ENCODE data around the gene ZNF565. TPM values are rescaled to one million over a fixed set of nuclear protein-coding genes. Genes with fewer than 3 reads are reported as not detected.
A peak's percentile ranks its signal among the peaks of the same experiment; 100 is the strongest.

Gene ZNF565
- total and polyA plus RNA-seq, 2 experiments from 2014 or later, result 2.1 to 2.6 TPM

DNA sequence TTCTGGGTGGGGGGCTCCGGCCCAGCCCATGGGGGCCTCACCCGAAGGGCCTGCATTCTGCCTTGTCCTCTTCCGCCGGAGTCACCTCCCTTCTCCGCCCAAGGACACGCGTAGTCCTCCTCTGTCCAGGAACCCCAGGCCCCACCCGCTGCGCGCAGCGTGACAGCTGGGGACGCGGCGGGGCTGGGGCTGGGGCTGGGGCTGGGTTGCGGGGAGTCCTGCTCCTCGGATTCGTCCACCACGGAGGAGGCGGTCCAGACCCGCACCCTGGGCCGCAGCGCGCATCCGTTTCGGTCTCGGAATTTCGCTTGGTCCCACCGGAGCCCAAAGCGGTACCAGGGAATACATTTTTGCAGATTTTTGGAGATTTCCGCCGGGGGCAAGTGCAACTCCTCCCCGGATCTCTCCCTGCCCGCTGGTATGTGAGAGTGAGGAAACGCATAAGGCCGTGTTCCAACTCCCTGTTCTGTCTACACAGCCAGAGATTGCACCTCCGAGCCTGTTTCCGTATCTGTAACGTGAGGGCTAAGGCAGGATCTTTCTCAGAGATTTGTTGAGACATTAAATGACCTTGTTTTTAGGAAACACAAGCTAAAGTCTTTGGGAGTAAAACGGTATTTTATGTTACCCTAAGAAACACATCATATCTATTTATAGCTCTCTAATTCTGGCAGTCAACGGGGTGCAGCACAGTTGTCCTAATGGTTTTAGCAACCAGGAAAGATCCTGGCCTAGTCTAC is 61.9 kb downstream of the ZNF565 start, which contains the start of gene COX7A1:
Gene COX7A1 (minus strand): TSS at position 96 of the 740 bp plus-strand sequence. CDS start 40 bp downstream, at position 56.
- Histone ChIP-seq H2AFZ (0 out of 2 replicates have a peak within 1 kb of the TSS, but pooled peaks have one; percentile 53), H3K9me3 (ENCODE audit: low read depth) (no peaks in the 10 kb centered on the region), H3K4me2 (ENCODE audit: unreplicated experiment) (peak within 1 kb of the TSS; percentile 76), H3K9ac (peak within 1 kb of the TSS; percentile 76), H4K20me1 (ENCODE audit: insufficient read depth) (no peaks in the 10 kb centered on the region), H3K79me2 (ENCODE audit: insufficient read depth) (no peaks in the 10 kb centered on the region), H3K27me3 (replicated peaks; ENCODE audit: insufficient read depth) (no peaks in the 10 kb centered on the region), H3K4me3 (peak within 1 kb of the TSS; percentile 71), H3K4me1 (ENCODE audit: insufficient read depth) (no peaks in the 10 kb centered on the region), H3K27ac (peak within 1 kb of the TSS; percentile 53), H3K9me2 (ENCODE audit: insufficient read depth) (no peaks in the 10 kb centered on the region), H3F3A (ENCODE audit: insufficient read depth) (peaks cover 12% of the 10 kb centered on the region; the same call in 1 of the 2 replicates), H3K36me3 (ENCODE audit: low read depth) (no peaks in the 10 kb centered on the region)
- WGBS, 2 experiments (ENCODE audit: low coverage in 1 of 2, low lambda C conversion rate in 2 of 2, missing lambda C conversion rate in 2 of 2), result 33 to 41% methylated on average over 32 to 40 of the region's 40 CpGs
- in situ Hi-C loops (cut with MboI), result no loop called here
- peak; percentile 65 for DNase-seq
- TF ChIP-seq EZH2phosphoT487 (IDR thresholded peaks at IDR 0.05; ENCODE audit: insufficient read depth, low read depth) (no peak), EZH2 (IDR thresholded peaks at IDR 0.05; ENCODE audit: insufficient read depth, poor library complexity, severe bottlenecking) (no peak)

DNA sequence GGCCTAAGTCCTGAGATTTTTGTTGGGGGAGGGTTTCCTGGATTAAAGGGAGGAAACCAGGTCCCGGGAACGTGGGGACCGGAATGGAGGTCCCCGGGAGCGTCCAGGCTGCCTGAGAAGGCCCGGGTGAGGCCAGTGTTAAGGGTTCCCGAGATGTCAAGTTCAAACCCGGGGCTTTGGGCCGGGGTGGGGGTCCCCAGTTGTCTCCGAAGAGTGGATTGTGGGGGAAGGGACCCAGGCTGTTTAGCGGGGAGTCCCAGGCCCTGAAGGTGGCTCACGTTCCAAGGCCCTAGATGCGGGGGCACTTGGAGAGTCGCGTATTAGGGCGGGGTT is 62.5 kb downstream of the ZNF565 start:
- in situ Hi-C loops (cut with MboI), result no loop called here
- TF ChIP-seq EZH2phosphoT487 (IDR thresholded peaks at IDR 0.05; ENCODE audit: insufficient read depth, low read depth) (no peak), EZH2 (IDR thresholded peaks at IDR 0.05; ENCODE audit: insufficient read depth, poor library complexity, severe bottlenecking) (no peak)
- 35 to 59% methylated on average over 10 to 16 of the region's 16 CpGs for WGBS, 2 experiments (ENCODE audit: low coverage in 1 of 2, low lambda C conversion rate in 2 of 2, missing lambda C conversion rate in 2 of 2)
- Histone ChIP-seq H3K36me3 (ENCODE audit: low read depth) (no peaks in the 10 kb centered on the region), H3K27ac (peak overlapping the region; percentile 53), H3K79me2 (ENCODE audit: insufficient read depth) (no peaks in the 10 kb centered on the region), H3K9me3 (ENCODE audit: low read depth) (no peaks in the 10 kb centered on the region), H3K9me2 (ENCODE audit: insufficient read depth) (no peaks in the 10 kb centered on the region), H3K4me2 (ENCODE audit: unreplicated experiment) (peak overlapping the region; percentile 76), H3K4me1 (ENCODE audit: insufficient read depth) (no peaks in the 10 kb centered on the region), H3F3A (ENCODE audit: insufficient read depth) (peaks cover 12% of the 10 kb centered on the region; the same call in 1 of the 2 replicates), H3K4me3 (peak overlapping the region; percentile 71), H3K27me3 (replicated peaks; ENCODE audit: insufficient read depth) (no peaks in the 10 kb centered on the region), H2AFZ (0 out of 2 replicates have a peak overlapping the region, but pooled peaks have one; percentile 53), H3K9ac (peak overlapping the region; percentile 76), H4K20me1 (ENCODE audit: insufficient read depth) (no peaks in the 10 kb centered on the region)
- peak; percentile 25 for DNase-seq

GRCh38 chr19:36151144-36152018 is 63.1 kb downstream of the ZNF565 start:
- H3K9me3 ChIP-seq (ENCODE audit: low read depth), result no peaks in the 10 kb centered on the region
- WGBS, 2 experiments (ENCODE audit: low coverage in 1 of 2, low lambda C conversion rate in 2 of 2, missing lambda C conversion rate in 2 of 2), result 43 to 47% methylated on average over 24 to 47 of the region's 47 CpGs
- H3K9ac ChIP-seq, result peak overlapping the region; percentile 76

DNA sequence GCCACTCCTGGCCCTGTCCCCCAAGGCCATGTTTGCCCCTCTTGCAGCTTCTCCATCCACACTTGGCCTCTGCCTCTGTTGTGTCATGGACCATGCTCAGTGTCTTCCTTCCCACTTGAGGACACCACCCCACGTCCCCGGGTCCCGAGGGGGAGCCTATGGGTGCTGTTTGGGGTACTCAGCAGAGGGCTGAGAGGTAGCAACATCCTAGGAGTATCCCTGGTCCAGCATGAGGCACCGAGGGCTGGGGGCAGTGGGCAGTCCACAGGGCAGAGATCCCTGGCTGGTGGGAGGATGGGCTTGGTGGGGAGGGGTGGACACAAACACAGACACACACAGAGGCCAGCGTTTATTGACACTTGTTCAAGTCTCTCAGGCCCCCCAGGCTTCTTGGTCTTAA is 63.9 kb downstream of the ZNF565 start:
- no peaks in the 10 kb centered on the region for H4K20me1 ChIP-seq (ENCODE audit: insufficient read depth)
- no peak for DNase-seq
- TF ChIP-seq EZH2phosphoT487 (IDR thresholded peaks at IDR 0.05; ENCODE audit: insufficient read depth, low read depth) (no peak), EZH2 (IDR thresholded peaks at IDR 0.05; ENCODE audit: insufficient read depth, poor library complexity, severe bottlenecking) (no peak)
- WGBS, 2 experiments (ENCODE audit: low coverage in 1 of 2, low lambda C conversion rate in 2 of 2, missing lambda C conversion rate in 2 of 2), result 72 to 73% methylated on average over 5 of the region's 5 CpGs
- H2AFZ ChIP-seq, result no peak overlapping the region
- H3K27ac ChIP-seq, result peak overlapping the region; percentile 3; the same call in 1 of the 2 replicates
- no peaks in the 10 kb centered on the region for H3K9me2 ChIP-seq (ENCODE audit: insufficient read depth)
- in situ Hi-C loops (cut with MboI), result no loop called here
- H3K79me2 ChIP-seq (ENCODE audit: insufficient read depth), result peaks cover 9% of the 10 kb centered on the region
- H3K36me3 ChIP-seq (ENCODE audit: low read depth), result peaks cover 8% of the 10 kb centered on the region
- no peak overlapping the region for H3K9ac ChIP-seq
- H3K9me3 ChIP-seq (ENCODE audit: low read depth), result no peaks in the 10 kb centered on the region
- H3K4me1 ChIP-seq (ENCODE audit: insufficient read depth), result no peaks in the 10 kb centered on the region
- H3K4me2 ChIP-seq (ENCODE audit: unreplicated experiment), result no peak overlapping the region
- no peak overlapping the region for H3K4me3 ChIP-seq
- H3K27me3 ChIP-seq (replicated peaks; ENCODE audit: insufficient read depth), result no peaks in the 10 kb centered on the region
- peaks cover 12% of the 10 kb centered on the region; the same call in 1 of the 2 replicates for H3F3A ChIP-seq (ENCODE audit: insufficient read depth)

More at GRCh38 chr19:36151144-36152018, 63.1 kb downstream of the ZNF565 start:
- TF ChIP-seq EZH2 (IDR thresholded peaks at IDR 0.05; ENCODE audit: insufficient read depth, poor library complexity, severe bottlenecking) (no peak), EZH2phosphoT487 (IDR thresholded peaks at IDR 0.05; ENCODE audit: insufficient read depth, low read depth) (no peak)
- Histone ChIP-seq H3F3A (ENCODE audit: insufficient read depth) (peaks cover 12% of the 10 kb centered on the region; the same call in 1 of the 2 replicates), H3K36me3 (ENCODE audit: low read depth) (peaks cover under 1% of the 10 kb centered on the region; the same call in 1 of the 2 replicates), H3K27ac (peak overlapping the region; percentile 53), H4K20me1 (ENCODE audit: insufficient read depth) (no peaks in the 10 kb centered on the region), H3K9me2 (ENCODE audit: insufficient read depth) (no peaks in the 10 kb centered on the region), H3K4me3 (peak overlapping the region; percentile 71), H3K4me2 (ENCODE audit: unreplicated experiment) (peak overlapping the region; percentile 76), H3K79me2 (ENCODE audit: insufficient read depth) (peaks cover 1% of the 10 kb centered on the region; the same call in 1 of the 2 replicates), H2AFZ (0 out of 2 replicates have a peak overlapping the region, but pooled peaks have one; percentile 53), H3K27me3 (replicated peaks; ENCODE audit: insufficient read depth) (no peaks in the 10 kb centered on the region), H3K4me1 (ENCODE audit: insufficient read depth) (no peaks in the 10 kb centered on the region)
- in situ Hi-C loops (cut with MboI), result no loop called here
- DNase-seq, result peak; percentile 44

Data from GM23248 (cell line).